Measurements from ENCODE around the gene ZNF211. TPM values are rescaled to one million over a fixed set of nuclear protein-coding genes. Genes with fewer than 3 reads are reported as not detected.

The ZNF211 gene
- total and polyA plus RNA-seq, 4 experiments from 2014 or later: 19.6 to 53.3 (median 37.3) TPM

DNA sequence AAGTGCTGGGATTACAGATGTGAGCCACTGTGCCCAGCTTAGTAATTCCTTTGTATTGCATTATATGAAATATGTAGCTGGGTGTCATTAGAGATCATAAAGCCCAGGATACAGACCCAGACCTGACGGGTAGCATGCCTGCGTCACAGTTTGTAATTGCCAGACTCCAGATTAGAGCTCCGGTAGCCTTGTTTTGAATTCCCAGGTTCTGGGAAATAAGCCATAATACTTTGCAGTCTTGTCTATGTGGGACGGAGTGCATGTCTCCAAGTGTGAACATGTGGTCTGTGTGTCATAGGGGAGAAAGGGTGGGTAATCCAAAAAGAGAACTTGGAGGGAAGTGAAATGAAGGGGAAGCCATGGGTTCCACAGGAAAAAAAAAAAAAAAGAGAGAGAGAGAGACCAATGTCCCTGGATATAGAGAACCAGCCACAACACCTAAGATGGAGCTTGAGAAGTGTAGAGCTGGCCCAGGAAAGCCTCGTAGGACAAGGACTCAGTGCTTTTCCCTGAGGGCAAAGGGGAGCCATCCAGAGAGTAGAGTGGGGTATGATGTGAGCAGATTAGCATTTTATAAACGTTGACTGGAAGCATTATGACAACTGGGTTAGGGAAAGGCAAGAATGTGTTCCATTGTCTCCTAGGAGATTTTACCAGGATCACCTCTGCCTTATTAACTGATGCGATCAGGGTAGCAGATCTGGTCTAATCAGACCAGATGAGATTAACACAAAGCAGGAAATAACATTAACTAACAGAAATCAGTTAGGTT lies 38.3 kb downstream of the ZNF211 start:
- Mint-ChIP-seq H3K9me3 (peaks cover 0 to 37% (median 13%) of the 10 kb centered on the region in 8 donors), H3K4me3 (no peak overlapping the region)

DNA sequence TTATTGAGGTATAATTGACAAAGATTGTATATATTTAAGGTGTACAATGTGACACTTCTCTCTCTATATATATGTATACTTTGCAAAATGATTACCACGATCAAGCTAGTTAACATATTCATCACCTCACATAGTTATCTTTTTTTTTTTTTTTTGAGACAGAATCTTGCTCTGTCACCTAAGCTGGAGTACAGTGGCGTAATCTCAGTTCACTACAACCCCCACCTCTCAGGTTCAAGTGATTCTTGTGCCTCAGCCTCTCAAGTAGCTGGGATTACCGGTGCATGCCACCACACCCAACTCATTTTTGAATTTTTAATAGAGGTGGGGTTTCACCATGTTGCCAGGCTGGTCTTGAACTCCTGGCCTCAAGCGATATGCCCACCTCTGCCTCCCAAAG lies 39.5 kb downstream of the ZNF211 start:
- Mint-ChIP-seq H3K4me1 (no peaks in the 10 kb centered on the region), H3K4me3 (no peak overlapping the region), H3K36me3 (peaks cover 6 to 8% of the 10 kb centered on the region in 2 donors), H3K27me3 (peaks cover 12 to 14% of the 10 kb centered on the region in 2 donors), H3K9me3 (peaks cover 0 to 41% (median 22%) of the 10 kb centered on the region in 8 donors), H3K27ac (no peak overlapping the region)
- Histone ChIP-seq H3K4me3 (ENCODE audit: low read length in 2 of 2) (no peak overlapping the region), H3K36me3 (ENCODE audit: insufficient read depth, low read length) (no peaks in the 10 kb centered on the region), H3K27ac (ENCODE audit: low read depth, low read length) (no peak overlapping the region), H3K9me3 (ENCODE audit: control insufficient read depth in 1 of 2, low read length in 2 of 2) (no peaks in the 10 kb centered on the region), H3K27me3 (ENCODE audit: insufficient read depth, low read length) (no peaks in the 10 kb centered on the region), H3K4me1 (ENCODE audit: insufficient read depth, low read length) (no peaks in the 10 kb centered on the region)
- POLR2A ChIA-PET (ENCODE audit: partially characterized antibody): interaction anchor here (1.7 kb wide), 1 partner anchor 9 kb away, joined by 7 read pairs; the partner anchor contains the start of gene ZNF551
- CTCF ChIA-PET (ENCODE audit: partially characterized antibody): interaction anchor here (1.5 kb wide), 1 partner anchor 9 kb away, joined by 4 read pairs; the partner anchor contains the start of gene ZNF551
- DNase-seq: no peak
- intact Hi-C loops (cut with micrococcal nuclease): no loop called here

More for the DNA sequence above, 38.3 kb downstream of the ZNF211 start:
- Histone ChIP-seq H3K4me3 (ENCODE audit: low read length in 2 of 2) (no peak overlapping the region), H3K27me3 (ENCODE audit: insufficient read depth, low read length) (no peaks in the 10 kb centered on the region), H3K36me3 (ENCODE audit: insufficient read depth, low read length) (no peaks in the 10 kb centered on the region), H3K4me1 (ENCODE audit: insufficient read depth, low read length) (no peaks in the 10 kb centered on the region), H3K27ac (ENCODE audit: low read depth, low read length) (no peak overlapping the region), H3K9me3 (ENCODE audit: control insufficient read depth in 1 of 2, low read length in 2 of 2) (no peaks in the 10 kb centered on the region)
- POLR2A ChIA-PET (ENCODE audit: partially characterized antibody): no interaction called here
- Mint-ChIP-seq H3K36me3 (peaks cover 4 to 8% of the 10 kb centered on the region in 2 donors), H3K4me1 (no peaks in the 10 kb centered on the region), H3K27me3 (peaks cover 14 to 18% of the 10 kb centered on the region in 2 donors), H3K27ac (no peak overlapping the region)
- intact Hi-C loops (cut with micrococcal nuclease): no loop called here
- CTCF ChIA-PET (ENCODE audit: partially characterized antibody): no interaction called here
- no peak for DNase-seq

DNA sequence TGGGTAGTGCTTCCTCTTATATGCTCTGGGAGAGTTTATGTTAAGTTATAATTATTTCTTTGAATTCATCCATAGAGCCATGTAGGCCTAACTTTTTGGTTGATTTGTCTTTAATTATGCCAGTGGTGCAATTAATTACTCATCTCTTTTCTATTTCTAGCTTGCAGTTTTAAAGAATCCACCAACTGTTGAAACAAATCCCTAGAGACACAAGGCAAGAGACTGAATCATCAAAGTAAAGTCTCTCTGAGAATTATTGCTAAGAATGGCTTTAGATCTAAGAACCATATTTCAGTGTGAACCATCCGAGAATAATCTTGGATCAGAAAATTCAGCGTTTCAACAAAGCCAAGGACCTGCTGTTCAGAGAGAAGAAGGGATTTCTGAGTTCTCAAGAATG lies 42.9 kb downstream of the ZNF211 start:
- H3K9me3 Mint-ChIP-seq: peaks cover 0 to 50% (median 31%) of the 10 kb centered on the region in 8 donors
- H3K36me3 Mint-ChIP-seq: peaks cover 6 to 8% of the 10 kb centered on the region in 2 donors
- Histone ChIP-seq H3K4me1 (ENCODE audit: insufficient read depth, low read length) (no peaks in the 10 kb centered on the region), H3K27ac (ENCODE audit: low read depth, low read length) (no peak overlapping the region), H3K9me3 (ENCODE audit: control insufficient read depth in 1 of 2, low read length in 2 of 2) (no peaks in the 10 kb centered on the region), H3K27me3 (ENCODE audit: insufficient read depth, low read length) (no peaks in the 10 kb centered on the region), H3K4me3 (ENCODE audit: low read length in 2 of 2) (no peak overlapping the region), H3K36me3 (ENCODE audit: insufficient read depth, low read length) (no peaks in the 10 kb centered on the region)
- no peak overlapping the region for H3K27ac Mint-ChIP-seq
- DNase-seq: no peak
- H3K4me1 Mint-ChIP-seq: no peaks in the 10 kb centered on the region
- intact Hi-C loops (cut with micrococcal nuclease): no loop called here
- no peak overlapping the region for H3K4me3 Mint-ChIP-seq
- H3K27me3 Mint-ChIP-seq: peaks cover 9 to 11% of the 10 kb centered on the region in 2 donors
- POLR2A ChIA-PET (ENCODE audit: partially characterized antibody): no interaction called here
- CTCF ChIA-PET (ENCODE audit: partially characterized antibody): no interaction called here

GRCh38 chr19:57682226-57682766 lies 49.3 kb downstream of the ZNF211 start:
- Histone ChIP-seq H3K27me3 (ENCODE audit: insufficient read depth, low read length) (no peaks in the 10 kb centered on the region), H3K4me1 (ENCODE audit: insufficient read depth, low read length) (peaks cover 18% of the 10 kb centered on the region), H3K4me3 (ENCODE audit: low read length in 2 of 2) (peak overlapping the region; percentile 87 to 92), H3K36me3 (ENCODE audit: insufficient read depth, low read length) (peaks cover 38% of the 10 kb centered on the region), H3K9me3 (ENCODE audit: control insufficient read depth in 1 of 2, low read length in 2 of 2) (peaks cover 31 to 45% of the 10 kb centered on the region in 2 donors), H3K27ac (ENCODE audit: low read depth, low read length) (peak overlapping the region; percentile 54)
- peak overlapping the region; percentile 96 to 99 (median 97) for H3K4me3 Mint-ChIP-seq
- H3K36me3 Mint-ChIP-seq: peaks cover 57 to 60% of the 10 kb centered on the region in 2 donors
- CTCF ChIA-PET (ENCODE audit: partially characterized antibody): interaction anchor here (1.1 to 1.6 kb wide), 2 partner anchors 9 to 45 kb away, joined by 3 to 4 read pairs; partner anchors contain the start of gene ZNF671
- H3K27me3 Mint-ChIP-seq: no peaks in the 10 kb centered on the region
- no peak for DNase-seq
- POLR2A ChIA-PET (ENCODE audit: partially characterized antibody): interaction anchor here (0.7 to 2.0 kb wide), 19 partner anchors 9 to 680 kb away, joined by 3 to 15 read pairs (median 4); partner anchors contain the start of genes ZNF134, ZNF211, ZNF329 and ZNF419
- peak overlapping the region; percentile 91 to 99 (median 97) for H3K27ac Mint-ChIP-seq
- peaks cover 21 to 45% (median 38%) of the 10 kb centered on the region in 4 donors for H3K4me1 Mint-ChIP-seq
- H3K9me3 Mint-ChIP-seq: peaks cover 5 to 78% (median 72%) of the 10 kb centered on the region in 8 donors
- intact Hi-C loops (cut with micrococcal nuclease): loop anchor here (5.0 kb wide), 2 partner anchors 45 to 195 kb away; partner anchors contain the start of genes ZNF419 and ZNF671

- Histone ChIP-seq H3K36me3 (ENCODE audit: insufficient read depth, low read length) (peaks cover 38% of the 10 kb centered on the region), H3K27me3 (ENCODE audit: insufficient read depth, low read length) (no peaks in the 10 kb centered on the region), H3K4me1 (ENCODE audit: insufficient read depth, low read length) (peaks cover 18% of the 10 kb centered on the region), H3K27ac (ENCODE audit: low read depth, low read length) (no peak overlapping the region), H3K9me3 (ENCODE audit: control insufficient read depth in 1 of 2, low read length in 2 of 2) (peaks cover 50 to 77% of the 10 kb centered on the region in 2 donors), H3K4me3 (ENCODE audit: low read length in 2 of 2) (peak overlapping the region in 1 of 2 donors; percentile 7)
- intact Hi-C loops (cut with micrococcal nuclease): no loop called here
- Mint-ChIP-seq H3K9me3 (peaks cover 5 to 100% (median 95%) of the 10 kb centered on the region in 8 donors), H3K4me3 (no peak overlapping the region), H3K36me3 (peaks cover 79 to 82% of the 10 kb centered on the region in 2 donors), H3K4me1 (peaks cover 21 to 39% (median 33%) of the 10 kb centered on the region in 4 donors), H3K27me3 (no peaks in the 10 kb centered on the region), H3K27ac (no peak overlapping the region)
- ChIA-PET CTCF (ENCODE audit: partially characterized antibody) (no interaction called here), POLR2A (ENCODE audit: partially characterized antibody) (no interaction called here)
- no peak for DNase-seq
Observed at GRCh38 chr19:57686727-57687126, 53.8 kb downstream of the ZNF211 start.

- H3K4me1 Mint-ChIP-seq: peaks cover 17 to 32% (median 27%) of the 10 kb centered on the region in 4 donors
- peaks cover 71 to 76% of the 10 kb centered on the region in 2 donors for H3K36me3 Mint-ChIP-seq
- no peak for DNase-seq
- no peak overlapping the region for H3K4me3 Mint-ChIP-seq
- ChIA-PET POLR2A (ENCODE audit: partially characterized antibody) (interaction anchor here (1.0 kb wide), 1 partner anchor 20 kb away, joined by 3 read pairs; no protein-coding TSS in a partner anchor), CTCF (ENCODE audit: partially characterized antibody) (no interaction called here)
- peaks cover 38% of the 10 kb centered on the region for H3K36me3 ChIP-seq (ENCODE audit: insufficient read depth, low read length)
- intact Hi-C loops (cut with micrococcal nuclease): no loop called here
- H3K27ac ChIP-seq (ENCODE audit: low read depth, low read length): no peak overlapping the region
- H3K4me3 ChIP-seq (ENCODE audit: low read length in 2 of 2): peak overlapping the region in 1 of 2 donors; percentile 7
- no peaks in the 10 kb centered on the region for H3K27me3 Mint-ChIP-seq
- peaks cover 50 to 77% of the 10 kb centered on the region in 2 donors for H3K9me3 ChIP-seq (ENCODE audit: control insufficient read depth in 1 of 2, low read length in 2 of 2)
- H3K27me3 ChIP-seq (ENCODE audit: insufficient read depth, low read length): no peaks in the 10 kb centered on the region
- peaks cover 5 to 99% (median 90%) of the 10 kb centered on the region in 8 donors for H3K9me3 Mint-ChIP-seq
- peaks cover 14% of the 10 kb centered on the region for H3K4me1 ChIP-seq (ENCODE audit: insufficient read depth, low read length)
- no peak overlapping the region for H3K27ac Mint-ChIP-seq
Observed at GRCh38 chr19:57687363-57688010, 54.5 kb downstream of the ZNF211 start.
